Measurements from ENCODE around the gene TMCC1.

DNA sequence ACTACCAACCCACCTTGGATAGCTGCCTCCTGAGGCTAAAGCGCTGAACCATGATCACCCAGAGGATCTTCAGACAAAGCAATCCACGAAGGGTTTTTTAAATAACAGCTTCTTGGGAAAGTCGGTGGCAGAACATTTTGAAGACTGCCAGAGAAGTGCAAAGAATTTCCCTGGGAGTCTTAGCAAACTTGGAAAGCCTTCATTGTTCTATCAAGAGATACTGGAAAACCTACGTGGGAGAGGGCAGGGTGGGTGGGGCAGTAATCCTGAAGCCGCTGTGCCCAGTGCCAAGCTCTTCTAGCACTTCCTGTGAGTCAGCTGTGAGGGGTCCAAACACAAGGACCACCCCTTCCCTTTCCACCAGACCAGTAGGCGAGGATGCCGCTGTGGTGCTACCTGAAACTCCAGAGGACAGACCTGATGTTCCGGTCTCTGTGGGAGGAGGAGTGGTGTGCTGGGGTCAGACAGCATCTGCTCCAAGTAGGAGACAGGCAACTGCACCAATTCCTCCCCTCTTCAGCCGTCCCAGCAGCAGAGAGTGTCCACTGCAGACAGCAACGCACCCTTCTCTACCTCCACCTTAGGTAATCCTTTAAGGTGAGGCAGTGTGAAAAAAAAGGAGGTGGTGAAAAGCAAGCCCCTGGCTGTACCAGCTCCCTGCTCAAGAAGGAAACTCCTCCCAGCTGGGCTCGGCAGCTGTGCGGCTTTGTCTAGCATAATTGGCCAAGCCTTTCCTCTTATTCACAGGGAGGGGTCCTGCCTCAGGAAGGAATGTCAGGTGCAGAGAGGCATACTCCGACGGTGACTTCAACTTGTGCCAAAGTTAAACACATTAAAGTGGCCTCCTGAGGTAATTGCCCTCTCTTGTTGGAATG lies 99.0 kb downstream of the TMCC1 start:
- TF ChIP-seq POLR2A (IDR thresholded peaks at IDR 0.05), result no peak
- TF ChIP-seq POLR2AphosphoS5 (IDR thresholded peaks at IDR 0.05), result no peak
- no peak for TF ChIP-seq CTCF (IDR thresholded peaks at IDR 0.05)
